Kidney (tissue), 14 donors: ENCODE measurements around the gene CYYR1. TPM values are rescaled to one million over a fixed set of nuclear protein-coding genes. Genes with fewer than 3 reads are reported as not detected.

Source experiments
- DNase-seq, 5 donors: peaks; one replicate each; pipeline ENCODE4 v3.0.0-alpha.2; 2013 to 2020
- FAIRE-seq: peaks from 2 replicates; lab custom pipeline; 2012; peaks lifted over from hg19 to GRCh38; lab: Jason Lieb, UNC
- H3K27ac ChIP-seq, 2 donors: one replicate each; pipeline ENCODE4 v1.7.0; 2013; ENCODE audit warnings: low read depth in 2 of 2, low read length in 2 of 2, inconsistent platforms in 1 of 2
- H3K27me3 ChIP-seq: one replicate; pipeline ENCODE4 v1.7.1; 2013; ENCODE audit warnings: low read length, inconsistent platforms; ENCODE audit not compliant: control insufficient read depth, insufficient read depth
- H3K36me3 ChIP-seq, 3 donors: one replicate each; pipeline versions ENCODE4 v1.7.0 to v1.7.1; 2013; ENCODE audit warnings: low read length in 3 of 3, control low read depth in 1 of 3, inconsistent platforms in 1 of 3; ENCODE audit not compliant: insufficient read depth in 3 of 3, control insufficient read depth in 2 of 3
- H3K4me1 ChIP-seq, 3 donors: one replicate each; pipeline versions ENCODE4 v1.7.0 to v1.7.1; 2013; ENCODE audit warnings: low read length in 3 of 3, inconsistent platforms in 1 of 3, low read depth in 1 of 3; ENCODE audit not compliant: control insufficient read depth in 2 of 3, insufficient read depth in 2 of 3
- H3K4me3 ChIP-seq, 3 donors: one replicate each; pipeline versions ENCODE4 v1.7.0 to v1.8.1; 2013; ENCODE audit warnings: low read length in 3 of 3, control low read depth in 1 of 3, inconsistent platforms in 1 of 3
- H3K9ac ChIP-seq, 3 donors: one replicate each; pipeline versions ENCODE4 v1.7.0 to v1.7.1; 2013; ENCODE audit warnings: low read length in 3 of 3, control low read depth in 1 of 3, inconsistent platforms in 1 of 3
- H3K9me3 ChIP-seq, 3 donors: one replicate each; pipeline versions ENCODE4 v1.7.0 to v1.7.1; 2013; ENCODE audit warnings: low read length in 3 of 3, control low read depth in 1 of 3, inconsistent platforms in 1 of 3; ENCODE audit not compliant: control insufficient read depth in 2 of 3, insufficient read depth in 1 of 3
- CTCF ChIP-seq: IDR thresholded peaks from 3 replicates; pipeline ENCODE4 v1.5.1; 2012; ENCODE audit warnings: mild to moderate bottlenecking, moderate library complexity, borderline replicate concordance; ENCODE audit not compliant: insufficient read depth; ENCODE audit errors: extremely low read depth
- intact Hi-C: fragments of 100-400 bp; cut with DNase I; formaldehyde crosslinking; loops from one replicate; pipeline ENCODE4 v1.11.1; 2022
- polyA plus RNA-seq: library from polyadenylated mRNA; stranded (reverse); fragments of 350-450 nt; fragmentation: Illumina TruSeq; extraction: RNeasy Lipid Tissue Mini Kit (QIAGEN cat#74804); gene quantifications from one replicate; pipeline ENCODE4 v1.2.3, GENCODE V29; 2014; ENCODE audit warnings: low read depth, low replicate concordance; ENCODE audit not compliant: insufficient read depth
- total RNA-seq: library from RNA; stranded (reverse); fragmentation: NEBNext Ultra II Directional; extraction: Animal tissue kit (Norgen Biotek cat#: 25700); gene quantifications from one replicate; pipeline ENCODE4 v1.2.1, GENCODE V29; 2021
- donor health status: control.
- donor health status: control.
- donor health status: control.
- donor health status: control.
- donor health status: control.
- donor health status: DM: yes; HTN: yes; CAD: no.
- donor health status: Normal renal cell carcinoma (clear cell type).

CYYR1 gene
- total and polyA plus RNA-seq, 2 donors from 2014 or later, result 17.0 to 23.4 TPM

DNA sequence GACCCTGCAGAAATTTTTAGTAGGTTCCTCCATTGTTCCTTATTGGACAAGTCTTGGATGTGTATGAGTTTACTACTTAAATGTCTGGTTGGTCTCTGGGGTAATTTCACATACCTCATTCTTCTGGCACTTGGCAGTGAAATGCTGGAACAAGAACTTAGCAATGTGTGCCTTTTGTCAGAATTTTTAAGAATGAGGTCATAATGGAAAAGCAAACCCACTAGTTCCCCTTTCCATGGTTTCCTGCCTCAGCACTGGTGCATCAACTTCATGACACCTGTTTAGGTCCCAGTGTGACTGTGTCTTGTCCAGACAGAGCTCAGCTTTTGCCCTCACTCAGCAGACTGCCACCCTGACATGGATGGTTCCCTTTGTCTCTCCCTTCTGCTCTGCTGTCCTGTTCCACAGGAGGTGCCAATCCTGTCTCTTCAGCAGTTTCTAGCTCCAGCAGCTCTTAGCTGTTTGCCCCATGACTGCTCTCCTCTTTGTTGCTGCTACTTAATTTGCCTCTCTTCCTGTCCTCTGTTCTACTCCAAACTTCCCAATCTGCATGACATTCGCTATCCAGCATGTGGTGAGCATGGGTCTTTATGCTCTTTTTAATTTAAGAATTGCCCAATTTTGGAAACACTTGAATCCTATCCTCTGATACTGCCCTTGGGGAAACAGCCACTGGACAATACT is 135.6 kb downstream of the CYYR1 start:
- no peak for TF ChIP-seq CTCF
- Histone ChIP-seq H3K27me3 (no peaks in the 10 kb centered on the region), H3K4me3 (no peak overlapping the region), H3K9me3 (no peaks in the 10 kb centered on the region), H3K27ac (no peak overlapping the region), H3K9ac (no peak overlapping the region), H3K36me3 (no peaks in the 10 kb centered on the region), H3K4me1 (no peaks in the 10 kb centered on the region)
- no peak for DNase-seq
- FAIRE-seq, result no peak
- intact Hi-C loops, result no loop called here

DNA sequence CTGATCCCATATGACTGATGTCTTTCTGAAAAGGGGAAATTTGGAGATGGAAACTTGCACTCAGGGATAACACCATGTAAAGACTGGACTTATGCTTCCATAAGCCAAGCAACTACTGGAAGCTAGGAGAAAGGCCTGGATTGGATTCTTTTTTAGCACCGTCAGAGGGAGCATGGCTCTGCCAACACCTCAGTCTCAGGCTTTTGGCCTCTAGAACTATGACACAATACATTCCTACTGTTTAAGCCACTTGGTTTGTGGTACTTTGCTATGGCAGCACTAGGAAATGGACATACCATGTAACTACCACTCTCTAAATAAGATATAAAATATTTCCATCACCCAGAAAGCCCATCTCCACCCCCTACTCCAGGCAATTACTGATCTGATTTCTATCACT is 139.7 kb downstream of the CYYR1 start:
- no peaks in the 10 kb centered on the region for H3K4me1 ChIP-seq
- FAIRE-seq (no peak), DNase-seq (no peak)
- TF ChIP-seq CTCF, result no peak
- H3K4me3 ChIP-seq, result no peak overlapping the region
- H3K27me3 ChIP-seq, result no peaks in the 10 kb centered on the region
- no peak overlapping the region for H3K27ac ChIP-seq
- intact Hi-C loops, result no loop called here
- H3K36me3 ChIP-seq, result no peaks in the 10 kb centered on the region
- no peak overlapping the region for H3K9ac ChIP-seq
- H3K9me3 ChIP-seq, result no peaks in the 10 kb centered on the region

GRCh38 chr21:26432410-26432809 is 140.7 kb downstream of the CYYR1 start:
- FAIRE-seq, result no peak
- no peaks in the 10 kb centered on the region for H3K36me3 ChIP-seq
- no peak for DNase-seq
- H3K4me3 ChIP-seq, result no peak overlapping the region
- no peak overlapping the region for H3K9ac ChIP-seq
- no peak for TF ChIP-seq CTCF
- H3K27ac ChIP-seq, result no peak overlapping the region
- no peaks in the 10 kb centered on the region for H3K27me3 ChIP-seq
- no peaks in the 10 kb centered on the region for H3K4me1 ChIP-seq
- H3K9me3 ChIP-seq, result no peaks in the 10 kb centered on the region
- intact Hi-C loops, result no loop called here

- no peak overlapping the region for H3K27ac ChIP-seq
- no peaks in the 10 kb centered on the region for H3K4me1 ChIP-seq
- FAIRE-seq, result no peak
- no peak overlapping the region for H3K4me3 ChIP-seq
- H3K36me3 ChIP-seq, result no peaks in the 10 kb centered on the region
- no peaks in the 10 kb centered on the region for H3K27me3 ChIP-seq
- no peak for DNase-seq
- H3K9ac ChIP-seq, result no peak overlapping the region
- H3K9me3 ChIP-seq, result no peaks in the 10 kb centered on the region
- intact Hi-C loops, result no loop called here
- TF ChIP-seq CTCF, result no peak
Observed at GRCh38 chr21:26425576-26425975, 147.5 kb downstream of the CYYR1 start.
